GM12864 (cell line): ENCODE results near the gene PSG4.
"Not testable (repeated sequence)": the region's sequence is repeated elsewhere in the genome, so short reads cannot be mapped to it uniquely, and the experiment has no call there.

ENCODE experiments used
- DNase-seq: peaks from one replicate; pipeline ENCODE4 v3.0.0-alpha.2; 2011; ENCODE audit warnings: low read depth
- H3K4me3 ChIP-seq: 2 replicates; pipeline ENCODE4 v1.5.1; 2011; ENCODE audit warnings: mild to moderate bottlenecking, low read depth, low read length, control low read depth
- TF ChIP-seq, protein P1 (sequence below): IDR thresholded peaks from 2 replicates; pipeline ENCODE4 v1.5.1; 2011; ENCODE audit warnings: low read depth, mild to moderate bottlenecking, moderate library complexity, low read length, control low read depth, inconsistent platforms; ENCODE audit errors: missing control alignments

The PSG4 gene

DNA sequence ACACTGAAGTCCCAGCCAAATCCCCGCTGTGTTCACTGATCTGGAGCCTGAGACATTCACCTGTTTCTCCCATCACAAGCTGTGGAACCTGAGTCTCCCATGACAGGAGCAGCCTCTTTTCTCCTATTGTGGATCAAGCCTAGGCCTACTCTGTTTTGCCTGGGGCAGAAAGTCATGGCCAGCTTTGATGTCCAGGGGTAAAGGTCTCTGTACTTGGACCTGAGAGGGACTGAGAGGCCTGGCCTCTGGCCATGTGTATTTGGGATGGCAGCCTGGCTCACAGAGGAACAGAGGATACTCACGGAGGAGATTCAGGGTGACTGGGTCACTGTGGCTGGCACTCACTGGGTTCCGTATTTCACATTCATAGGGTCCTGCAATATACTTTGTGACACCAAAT lies 26.9 kb downstream of the PSG4 start:
- H3K4me3 ChIP-seq, DNase-seq: not testable (repeated sequence)

DNA sequence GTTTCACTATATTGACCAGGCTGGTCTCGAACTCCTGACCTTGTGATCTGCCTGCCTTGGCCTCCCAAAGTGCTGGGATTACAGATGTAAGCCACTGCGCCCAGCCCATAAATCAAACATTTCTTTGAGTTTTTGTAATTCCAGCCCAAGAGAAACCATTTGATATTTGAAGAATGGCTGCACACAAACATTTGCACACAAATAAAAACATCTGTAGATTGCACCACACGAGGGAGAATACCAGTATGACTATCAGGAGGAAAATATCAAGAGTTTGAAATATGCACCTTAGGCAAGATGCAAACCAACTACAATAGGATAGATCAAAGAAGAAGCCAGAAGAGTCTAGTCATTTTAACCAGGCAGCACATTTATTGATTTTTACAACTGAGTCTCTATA lies 39.5 kb downstream of the PSG4 start:
- DNase-seq, H3K4me3 ChIP-seq: not testable (repeated sequence)

DNA sequence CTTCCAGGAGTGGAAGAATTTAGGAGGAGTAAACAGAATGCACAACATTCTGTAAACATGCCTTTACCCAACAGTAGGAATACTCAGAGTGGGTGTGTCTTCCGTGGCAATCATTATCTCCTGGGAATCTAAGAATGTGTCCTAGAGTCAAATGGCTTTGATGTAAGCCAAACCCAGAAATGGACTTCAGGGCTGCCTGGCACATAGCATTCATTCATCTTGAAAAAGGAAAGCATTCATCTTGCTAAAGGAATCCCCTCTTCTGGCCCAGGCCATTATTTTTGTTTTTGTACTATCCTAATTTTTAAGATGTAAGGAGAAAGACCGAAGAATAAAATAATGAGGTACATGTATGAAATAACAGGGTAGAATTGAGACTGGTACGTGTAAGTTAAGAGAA lies 42.3 kb downstream of the PSG4 start:
- H3K4me3 ChIP-seq, DNase-seq: not testable (repeated sequence)

DNA sequence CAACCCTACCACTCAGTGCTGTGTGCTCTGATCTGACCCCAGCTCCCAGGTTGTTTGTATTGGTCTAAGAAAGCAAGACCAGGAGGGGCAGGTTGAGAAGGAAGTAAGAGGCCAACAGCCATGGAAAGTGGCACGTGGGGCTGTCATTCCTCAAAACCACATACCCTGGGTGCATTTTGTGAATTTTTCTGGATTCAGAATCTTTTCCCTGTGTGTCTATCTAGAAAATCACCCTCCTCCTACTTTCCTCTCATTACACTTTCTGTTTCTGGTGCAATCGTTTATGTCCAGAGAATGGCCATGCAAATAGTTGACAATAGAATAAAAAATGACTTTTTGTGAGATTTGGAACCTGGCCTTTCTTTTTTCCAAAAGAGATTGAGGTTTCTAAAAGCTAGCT lies 43.2 kb downstream of the PSG4 start:
- DNase-seq, H3K4me3 ChIP-seq: not testable (repeated sequence)

DNA sequence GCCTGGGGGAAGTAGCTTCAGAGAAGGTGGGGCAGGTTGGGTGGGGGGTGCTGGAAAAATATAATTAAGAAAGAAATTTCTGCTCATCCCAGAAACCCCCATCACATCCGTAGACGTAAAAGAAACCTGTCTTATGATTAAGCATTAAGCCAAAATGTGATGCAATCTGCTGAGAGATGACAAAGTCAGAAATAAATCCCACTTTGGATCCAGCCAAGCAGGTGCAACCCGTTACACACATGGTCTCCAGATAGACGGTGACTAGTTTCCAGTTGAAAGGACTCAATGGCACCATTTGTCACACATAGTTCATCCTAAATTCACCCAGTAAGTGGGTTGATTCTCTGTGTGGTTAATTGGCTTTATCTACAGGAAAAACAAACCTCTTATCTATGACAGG lies 53.2 kb downstream of the PSG4 start:
- TF ChIP-seq, protein P1, sequence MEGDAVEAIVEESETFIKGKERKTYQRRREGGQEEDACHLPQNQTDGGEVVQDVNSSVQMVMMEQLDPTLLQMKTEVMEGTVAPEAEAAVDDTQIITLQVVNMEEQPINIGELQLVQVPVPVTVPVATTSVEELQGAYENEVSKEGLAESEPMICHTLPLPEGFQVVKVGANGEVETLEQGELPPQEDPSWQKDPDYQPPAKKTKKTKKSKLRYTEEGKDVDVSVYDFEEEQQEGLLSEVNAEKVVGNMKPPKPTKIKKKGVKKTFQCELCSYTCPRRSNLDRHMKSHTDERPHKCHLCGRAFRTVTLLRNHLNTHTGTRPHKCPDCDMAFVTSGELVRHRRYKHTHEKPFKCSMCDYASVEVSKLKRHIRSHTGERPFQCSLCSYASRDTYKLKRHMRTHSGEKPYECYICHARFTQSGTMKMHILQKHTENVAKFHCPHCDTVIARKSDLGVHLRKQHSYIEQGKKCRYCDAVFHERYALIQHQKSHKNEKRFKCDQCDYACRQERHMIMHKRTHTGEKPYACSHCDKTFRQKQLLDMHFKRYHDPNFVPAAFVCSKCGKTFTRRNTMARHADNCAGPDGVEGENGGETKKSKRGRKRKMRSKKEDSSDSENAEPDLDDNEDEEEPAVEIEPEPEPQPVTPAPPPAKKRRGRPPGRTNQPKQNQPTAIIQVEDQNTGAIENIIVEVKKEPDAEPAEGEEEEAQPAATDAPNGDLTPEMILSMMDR, result no peak

DNA sequence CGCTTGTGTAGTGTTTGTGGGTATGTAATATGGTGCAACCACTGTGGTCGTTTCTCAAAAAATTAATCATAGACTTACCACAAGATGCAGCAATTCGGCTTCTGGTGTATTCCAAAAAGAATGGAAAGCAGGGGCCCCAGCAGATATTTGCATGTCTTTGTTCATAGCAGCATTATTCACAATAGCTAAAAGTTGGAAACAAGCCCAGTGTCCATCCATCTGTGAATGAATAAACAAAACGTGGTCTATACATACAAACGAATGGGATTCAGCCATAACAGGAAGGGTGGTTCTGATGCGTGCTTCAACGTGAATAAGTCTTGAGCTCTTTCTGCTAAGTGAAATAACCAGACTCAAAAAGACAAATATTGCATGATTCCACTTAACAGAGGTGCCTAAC lies 55.6 kb downstream of the PSG4 start:
- not testable (repeated sequence) for DNase-seq, H3K4me3 ChIP-seq

More for the DNA sequence above, 53.2 kb downstream of the PSG4 start:
- no peak overlapping the region for H3K4me3 ChIP-seq
- DNase-seq, result no peak

DNA sequence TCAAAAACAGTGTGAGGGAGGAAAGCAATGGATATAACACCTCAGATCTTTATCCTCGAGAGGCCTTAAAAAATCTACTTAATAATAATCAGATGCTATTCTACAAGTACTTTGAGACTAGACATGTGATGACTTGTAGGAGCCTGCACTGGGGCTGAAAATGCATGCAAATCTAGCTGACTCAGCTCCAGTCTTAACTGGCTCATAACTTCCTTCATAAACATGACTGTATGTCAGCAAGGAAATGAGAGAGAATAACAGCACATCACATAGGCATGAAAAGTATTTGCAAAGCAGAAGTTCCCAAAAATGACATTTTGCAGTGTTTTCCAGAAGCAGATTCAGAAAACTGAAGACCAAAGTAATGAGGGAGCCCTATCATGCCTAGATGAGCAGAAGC lies 57.2 kb downstream of the PSG4 start:
- no peak overlapping the region for H3K4me3 ChIP-seq
- DNase-seq, result no peak
- TF ChIP-seq, protein P1, result no peak
